Ascending aorta (tissue), 2 donors: ENCODE results near the gene SCML1. TPM values are rescaled to one million over a fixed set of nuclear protein-coding genes. Genes with fewer than 3 reads are reported as not detected.

Experiments used
- DNase-seq, 2 donors: peaks; one replicate each; pipeline ENCODE4 v3.0.0-alpha.2; 2019; ENCODE audit warnings: low spot score in 2 of 2
- H3K27ac ChIP-seq, 2 donors: fragments of 200-600 bp; sonication (generic); one replicate each; pipeline ENCODE4 v1.5.1; 2016 to 2017; ENCODE audit warnings: mild to moderate bottlenecking in 1 of 2
- H3K27me3 ChIP-seq: fragments of 200-600 bp; sonication (generic); one replicate; pipeline ENCODE4 v1.5.1; 2017
- H3K36me3 ChIP-seq, 2 donors: fragments of 200-600 bp; sonication (generic); one replicate each; pipeline ENCODE4 v1.5.1; 2016
- H3K4me1 ChIP-seq, 2 donors: fragments of 200-600 bp; sonication (generic); one replicate each; pipeline ENCODE4 v1.5.1; 2016 to 2017; ENCODE audit warnings: mild to moderate bottlenecking in 1 of 2
- H3K4me3 ChIP-seq, 2 donors: fragments of 200-600 bp; sonication (generic); one replicate each; pipeline ENCODE4 v1.5.1; 2016 to 2017; ENCODE audit warnings: mild to moderate bottlenecking in 1 of 2
- H3K9me3 ChIP-seq, 2 donors: fragments of 200-600 bp; sonication (generic); one replicate each; pipeline ENCODE4 v1.5.1; 2016
- CTCF ChIP-seq, 3 experiments: fragments of 200-600 bp in 2 of 3; fragments of 450-650 bp in 1 of 3; sonication (generic) in 2 of 3; IDR thresholded peaks; one replicate each; pipeline ENCODE4 v1.5.1; 2016 to 2019; ENCODE audit warnings: antibody characterized with exemption in 3 of 3, mild to moderate bottlenecking in 1 of 3, moderate library complexity in 1 of 3
- intact Hi-C: fragments of 100-400 bp; cut with DNase I; formaldehyde crosslinking; loops from one replicate; pipeline ENCODE4 v1.15.1; 2023
- total RNA-seq: library from RNA; depleted of rRNA; stranded (reverse); fragments of >200 nt; gene quantifications from one replicate; pipeline ENCODE4 v1.1.0, GENCODE V29; 2016

The SCML1 gene
- total RNA-seq, 1 donor from 2014 or later, result 5.7 TPM

DNA sequence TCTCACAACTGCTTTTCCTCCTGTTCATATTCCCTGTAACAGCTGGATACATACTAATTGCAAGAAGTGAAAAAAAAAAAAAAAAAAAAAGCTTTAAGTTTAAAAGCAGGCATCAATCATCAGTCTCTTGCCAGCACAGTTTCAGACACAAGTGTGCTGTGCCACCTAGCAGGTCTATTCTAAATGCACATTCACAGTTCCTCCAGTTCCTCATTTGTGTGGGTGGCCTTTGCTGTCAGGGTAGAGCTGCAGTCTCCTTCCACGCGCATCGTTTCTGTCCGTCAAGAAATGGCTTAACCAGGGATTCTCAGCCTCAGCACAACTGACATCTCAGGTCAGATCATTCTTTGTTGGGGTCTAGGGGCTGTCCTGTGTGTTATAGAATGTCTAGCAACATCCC is 61.6 kb downstream of the SCML1 start:
- TF ChIP-seq CTCF (IDR thresholded peaks at IDR 0.05), result no peak
- intact Hi-C loops, result no loop called here
- H3K27ac ChIP-seq, result no peak overlapping the region
- no peak overlapping the region for H3K4me3 ChIP-seq
- peaks cover 0 to 6% of the 10 kb centered on the region in 2 donors for H3K36me3 ChIP-seq
- no peaks in the 10 kb centered on the region for H3K9me3 ChIP-seq
- no peaks in the 10 kb centered on the region for H3K4me1 ChIP-seq
- H3K27me3 ChIP-seq, result no peaks in the 10 kb centered on the region
- DNase-seq, result no peak

GRCh38 chrX:17801431-17801830 is 64.1 kb downstream of the SCML1 start:
- DNase-seq, result no peak
- Histone ChIP-seq H3K4me1 (no peaks in the 10 kb centered on the region), H3K27me3 (no peaks in the 10 kb centered on the region), H3K9me3 (no peaks in the 10 kb centered on the region), H3K36me3 (peaks cover 0 to 6% of the 10 kb centered on the region in 2 donors), H3K4me3 (no peak overlapping the region), H3K27ac (no peak overlapping the region)
- intact Hi-C loops, result no loop called here
- no peak for TF ChIP-seq CTCF (IDR thresholded peaks at IDR 0.05)

- no peak for DNase-seq
- Histone ChIP-seq H3K36me3 (peaks cover 0 to 6% of the 10 kb centered on the region in 2 donors), H3K27me3 (no peaks in the 10 kb centered on the region), H3K4me3 (no peak overlapping the region), H3K27ac (no peak overlapping the region), H3K4me1 (no peaks in the 10 kb centered on the region), H3K9me3 (no peaks in the 10 kb centered on the region)
- no peak for TF ChIP-seq CTCF (IDR thresholded peaks at IDR 0.05)
- intact Hi-C loops, result no loop called here
These were observed 65.5 kb downstream of the SCML1 start for GRCh38 chrX:17802756-17803155.

DNA sequence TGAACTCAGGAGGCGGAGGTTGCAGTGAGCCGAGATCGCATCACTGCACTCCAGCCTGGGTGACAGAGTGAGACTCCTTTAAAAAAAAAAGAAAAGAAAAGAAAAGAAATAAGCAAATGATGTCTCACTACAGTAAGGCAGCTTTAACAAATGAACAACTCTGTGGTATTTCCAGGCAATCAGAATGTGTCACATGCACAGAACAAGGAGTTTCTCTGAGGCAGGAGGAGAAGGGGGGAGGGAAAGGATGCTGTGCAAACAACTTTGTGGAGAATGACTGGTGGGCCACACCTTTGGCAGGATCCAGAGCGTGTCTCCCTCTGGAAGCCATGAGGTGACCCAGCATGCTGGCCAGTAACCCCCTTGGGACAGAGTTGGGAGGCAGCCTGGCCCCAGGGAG is 66.2 kb downstream of the SCML1 start:
- no peak overlapping the region for H3K27ac ChIP-seq
- H3K4me3 ChIP-seq, result no peak overlapping the region
- no peaks in the 10 kb centered on the region for H3K4me1 ChIP-seq
- H3K27me3 ChIP-seq, result no peaks in the 10 kb centered on the region
- no peak for DNase-seq
- H3K9me3 ChIP-seq, result no peaks in the 10 kb centered on the region
- peaks cover 0 to 6% of the 10 kb centered on the region in 2 donors for H3K36me3 ChIP-seq
- intact Hi-C loops, result no loop called here
- TF ChIP-seq CTCF (IDR thresholded peaks at IDR 0.05), result no peak

Other genes with a start within 250 kb of the SCML1 start
- 21.5 TPM for gene RAI2, start 123.8 kb downstream of the SCML1 start, total RNA-seq